Activated naive CD8-positive, alpha-beta T cell treated with anti-CD3 and anti-CD28 coated beads for 36 hours (primary cell): ENCODE measurements around the gene VENTX. TPM values are rescaled to one million over a fixed set of nuclear protein-coding genes. Genes with fewer than 3 reads are reported as not detected.

ENCODE experiments used
- DNase-seq: peaks from one replicate; pipeline ENCODE4 v3.0.0; 2021
- H3K27ac Mint-ChIP-seq: one replicate; pipeline ENCODE4 v1.8.0; 2022; ENCODE audit warnings: mild to moderate bottlenecking, moderate library complexity, mixed read lengths
- H3K27me3 Mint-ChIP-seq: one replicate; pipeline ENCODE4 v1.8.0; 2022; ENCODE audit warnings: mild to moderate bottlenecking, mixed read lengths
- H3K36me3 Mint-ChIP-seq: one replicate; pipeline ENCODE4 v1.8.0; 2021; ENCODE audit warnings: mild to moderate bottlenecking, mixed read lengths
- H3K4me1 Mint-ChIP-seq: one replicate; pipeline ENCODE4 v1.8.0; 2021; ENCODE audit warnings: mixed read lengths
- H3K4me3 Mint-ChIP-seq: one replicate; pipeline ENCODE4 v1.8.0; 2022; ENCODE audit warnings: mild to moderate bottlenecking, moderate library complexity, mixed read lengths
- H3K9me3 Mint-ChIP-seq: one replicate; pipeline ENCODE4 v1.8.0; 2022; ENCODE audit warnings: mixed read lengths
- total RNA-seq, 2 experiments: library from RNA; stranded (reverse); gene quantifications; one replicate each; pipeline ENCODE4 v1.2.3, GENCODE V29; 2021

The VENTX gene
- total RNA-seq, 2 experiments from 2014 or later, result not detected

DNA sequence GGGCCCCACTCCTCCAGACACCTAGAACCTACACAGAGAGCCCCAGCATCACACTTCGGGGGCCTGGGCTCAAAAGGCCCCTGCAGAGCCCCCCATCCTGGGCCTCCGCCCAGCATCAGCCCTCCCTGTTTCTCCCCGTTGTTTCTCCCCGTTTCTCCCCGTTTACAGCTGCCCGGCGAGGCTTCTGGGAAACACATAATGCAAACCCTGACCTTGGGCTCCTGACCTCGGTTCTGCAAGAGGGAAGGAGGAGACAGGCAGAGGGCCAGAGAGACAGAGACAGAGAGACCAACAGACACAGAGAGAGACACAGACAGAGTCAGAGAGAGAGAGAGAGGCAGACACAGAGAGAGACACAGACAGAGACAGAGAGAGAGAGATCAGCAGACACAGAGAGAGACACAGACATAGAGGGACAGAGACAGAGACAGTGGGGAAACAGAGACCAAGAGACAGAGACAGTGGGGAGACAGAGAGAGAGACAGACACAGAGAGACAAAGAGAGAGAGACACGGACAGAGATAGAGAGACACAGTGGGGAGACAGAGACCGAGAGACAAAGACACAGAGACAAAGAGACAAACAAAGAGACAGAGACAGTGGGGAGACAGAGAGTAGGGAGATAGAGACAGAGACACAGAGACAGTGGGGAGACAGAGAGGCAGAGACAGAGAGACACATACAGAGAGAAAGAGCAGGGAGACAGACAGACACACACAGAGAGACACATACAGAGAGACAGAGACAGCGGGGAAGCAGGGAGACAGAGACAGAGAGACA, 12.5 kb downstream of the VENTX start:
- no peak overlapping the region for H3K27ac Mint-ChIP-seq
- H3K27me3 Mint-ChIP-seq, result peaks cover 5% of the 10 kb centered on the region
- no peaks in the 10 kb centered on the region for H3K4me1 Mint-ChIP-seq
- no peaks in the 10 kb centered on the region for H3K9me3 Mint-ChIP-seq
- H3K36me3 Mint-ChIP-seq, result no peaks in the 10 kb centered on the region
- no peak for DNase-seq
- H3K4me3 Mint-ChIP-seq, result no peak overlapping the region

DNA sequence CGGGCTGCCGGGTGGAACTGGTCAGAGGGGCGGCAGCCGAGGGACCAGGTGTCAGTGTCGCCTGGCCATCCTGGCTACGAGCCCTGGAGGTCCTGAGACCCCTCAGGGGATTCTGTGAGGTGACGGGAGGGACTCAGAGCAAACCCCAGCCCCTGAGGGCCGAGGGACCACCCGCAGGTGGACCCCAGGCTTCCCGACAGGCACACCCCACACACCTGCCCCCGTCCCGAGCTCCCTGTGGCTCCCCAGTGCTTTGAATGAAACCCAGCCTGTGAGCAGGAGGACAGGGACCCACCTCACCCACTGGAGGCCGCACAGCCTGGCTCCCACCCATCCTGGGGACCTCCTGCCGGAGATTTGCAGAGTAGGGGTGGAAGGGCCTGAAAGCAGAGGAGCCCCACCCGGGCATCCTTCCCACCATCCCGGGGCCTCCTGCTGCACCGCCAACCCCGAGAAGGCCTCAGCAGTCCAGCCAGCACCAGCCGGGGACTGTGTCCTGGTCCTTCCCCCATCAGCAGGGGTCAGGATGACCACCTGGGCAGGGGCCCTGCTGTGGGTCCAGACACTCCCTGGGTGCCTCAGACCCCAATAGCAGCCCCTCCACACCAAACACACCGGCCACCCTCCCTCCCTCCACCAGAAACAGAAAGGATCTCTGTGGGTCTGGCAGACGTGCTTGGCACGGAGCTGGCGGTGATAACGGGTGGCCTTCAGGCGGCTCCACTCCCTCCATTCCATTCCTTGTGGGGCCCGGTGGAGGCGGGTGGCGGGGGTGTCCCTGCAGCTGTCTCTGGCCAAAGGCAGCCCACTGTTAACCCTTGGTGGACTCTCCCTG, 13.9 kb downstream of the VENTX start:
- Mint-ChIP-seq H3K27me3 (peaks cover 5% of the 10 kb centered on the region), H3K4me3 (no peak overlapping the region), H3K36me3 (no peaks in the 10 kb centered on the region), H3K9me3 (no peaks in the 10 kb centered on the region), H3K27ac (no peak overlapping the region), H3K4me1 (no peaks in the 10 kb centered on the region)
- DNase-seq, result no peak

DNA sequence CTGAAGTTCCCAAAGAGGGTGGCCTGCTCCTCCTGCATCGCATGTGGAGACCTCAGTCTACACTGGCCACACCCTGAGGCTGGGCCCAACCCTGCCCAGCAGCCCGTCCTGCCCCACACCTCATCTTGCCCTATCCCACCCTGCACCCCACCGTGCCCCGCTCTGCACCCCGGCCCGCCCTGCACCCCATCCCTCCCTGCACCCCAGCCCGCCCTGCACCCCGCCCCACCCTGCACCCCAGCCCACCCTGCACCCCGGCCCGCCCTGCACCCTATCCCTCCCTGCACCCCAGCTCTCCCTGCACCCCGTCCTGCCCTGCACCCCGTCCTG, 14.5 kb downstream of the VENTX start:
- Mint-ChIP-seq H3K4me1 (peaks cover 3% of the 10 kb centered on the region), H3K36me3 (no peaks in the 10 kb centered on the region), H3K9me3 (no peaks in the 10 kb centered on the region), H3K27me3 (peaks cover under 1% of the 10 kb centered on the region), H3K27ac (no peak overlapping the region), H3K4me3 (no peak overlapping the region)
- no peak for DNase-seq

DNA sequence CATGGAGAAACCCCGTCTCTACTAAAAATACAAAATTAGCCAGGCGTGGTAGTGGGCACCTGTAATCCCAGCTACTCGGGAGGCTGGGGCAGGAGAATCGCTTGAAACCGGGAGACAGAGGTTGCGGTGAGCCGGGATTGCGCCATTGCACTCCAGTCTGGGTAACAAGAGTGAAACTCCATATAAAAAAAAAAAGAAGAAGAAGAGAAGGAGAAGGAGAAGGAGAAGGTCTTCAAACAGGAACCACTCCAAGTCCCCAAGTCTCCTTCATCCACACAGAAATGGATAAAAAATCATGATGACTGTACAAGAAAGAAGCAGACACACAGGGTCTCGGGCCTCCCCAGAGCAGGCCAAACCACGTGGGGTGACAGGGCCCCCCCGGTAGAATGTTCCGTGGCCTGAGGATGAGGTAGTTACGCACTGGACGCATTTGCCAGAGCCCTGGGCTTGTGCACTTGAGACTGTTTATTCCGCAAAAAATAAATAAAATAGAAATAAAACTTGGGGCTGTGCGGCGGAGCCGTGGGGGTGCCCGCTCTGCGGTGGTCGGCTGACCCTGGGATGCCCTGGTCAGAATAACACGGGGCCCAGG, 15.8 kb downstream of the VENTX start:
- Mint-ChIP-seq H3K9me3 (no peaks in the 10 kb centered on the region), H3K36me3 (no peaks in the 10 kb centered on the region), H3K4me1 (peaks cover 12% of the 10 kb centered on the region), H3K27ac (no peak overlapping the region), H3K4me3 (no peak overlapping the region), H3K27me3 (no peaks in the 10 kb centered on the region)
- DNase-seq, result no peak

DNA sequence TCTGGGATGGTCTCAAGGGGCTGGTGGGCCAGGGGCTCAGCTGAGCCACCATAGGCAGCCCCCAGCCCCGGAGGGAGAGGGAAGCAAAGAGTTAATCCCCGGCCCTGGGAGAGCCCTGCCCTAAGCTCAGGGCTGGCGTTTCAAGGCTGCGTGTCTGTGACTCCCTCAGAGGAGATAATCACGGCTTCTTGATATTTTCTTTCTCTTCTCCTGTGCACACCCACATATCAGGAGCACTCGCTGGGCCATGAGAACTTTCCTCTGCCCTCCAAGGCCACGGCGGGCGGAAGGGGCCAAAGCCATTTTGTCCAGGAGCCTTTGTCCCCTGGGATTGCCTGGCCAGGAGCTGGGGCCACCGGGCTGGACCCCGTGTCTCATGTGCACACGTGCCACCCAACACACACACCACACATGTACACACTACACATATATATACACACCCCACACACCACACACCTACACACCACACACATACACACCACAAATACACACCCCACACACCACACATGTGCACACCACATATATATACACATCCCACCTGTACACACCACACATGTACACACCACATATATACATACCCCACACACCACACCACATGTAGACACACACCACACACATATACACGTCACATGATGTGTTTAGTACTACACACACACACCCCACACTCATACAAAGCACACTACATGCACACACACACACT, 16.9 kb downstream of the VENTX start:
- no peak overlapping the region for H3K4me3 Mint-ChIP-seq
- no peaks in the 10 kb centered on the region for H3K9me3 Mint-ChIP-seq
- H3K27me3 Mint-ChIP-seq, result no peaks in the 10 kb centered on the region
- peaks cover 18% of the 10 kb centered on the region for H3K4me1 Mint-ChIP-seq
- no peaks in the 10 kb centered on the region for H3K36me3 Mint-ChIP-seq
- no peak for DNase-seq
- no peak overlapping the region for H3K27ac Mint-ChIP-seq

DNA sequence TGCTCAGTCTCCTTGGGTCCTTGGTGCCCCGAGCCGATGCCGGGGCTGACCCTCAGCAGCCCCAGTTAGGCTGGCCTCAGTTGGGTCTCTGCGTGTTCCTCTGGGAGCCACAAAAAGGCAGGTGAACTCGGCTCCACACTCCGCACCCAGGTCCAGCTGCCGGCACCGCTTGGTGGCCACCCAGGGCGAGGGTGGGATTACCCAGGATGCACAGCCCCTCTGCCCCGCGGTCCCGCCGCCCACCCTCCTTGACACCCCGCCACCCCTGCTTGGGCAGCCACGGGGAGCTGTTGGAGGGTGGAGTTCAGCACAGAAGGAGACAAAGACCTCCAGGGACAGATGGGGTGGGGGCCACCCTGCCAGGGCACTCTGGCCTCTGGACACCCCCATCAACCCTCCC, 17.7 kb downstream of the VENTX start:
- no peak overlapping the region for H3K4me3 Mint-ChIP-seq
- no peaks in the 10 kb centered on the region for H3K27me3 Mint-ChIP-seq
- no peak overlapping the region for H3K27ac Mint-ChIP-seq
- H3K4me1 Mint-ChIP-seq, result peaks cover 21% of the 10 kb centered on the region
- no peaks in the 10 kb centered on the region for H3K9me3 Mint-ChIP-seq
- H3K36me3 Mint-ChIP-seq, result no peaks in the 10 kb centered on the region
- DNase-seq, result no peak

DNA sequence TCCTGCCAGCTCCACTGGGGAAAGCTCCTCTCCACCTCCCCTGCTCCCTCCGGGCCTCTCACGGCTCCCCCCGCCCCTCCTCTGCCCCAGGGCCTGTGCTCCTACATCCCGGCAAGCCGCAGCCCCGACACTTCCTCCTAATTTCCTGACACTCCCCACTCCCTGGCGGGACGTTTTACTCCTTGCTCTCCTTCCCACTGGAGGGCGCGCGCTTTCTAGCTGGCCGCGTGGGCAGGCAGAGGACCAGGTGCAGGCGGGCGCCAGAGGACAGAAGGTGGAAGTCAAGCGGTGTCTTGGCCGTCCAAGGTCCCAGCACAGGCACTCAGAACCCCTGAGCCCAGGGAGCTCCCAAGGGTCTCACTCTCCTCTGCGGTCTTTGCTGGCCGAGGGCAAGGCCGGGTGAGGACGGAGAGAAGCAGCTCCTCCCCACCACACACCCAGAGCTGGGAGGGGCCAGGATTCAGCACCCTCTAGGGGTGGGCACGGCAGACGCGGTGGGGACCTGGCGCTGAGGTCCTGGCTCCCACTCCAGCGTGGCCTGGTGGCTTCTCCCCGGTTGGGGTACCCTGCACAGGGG, 19.9 kb downstream of the VENTX start:
- H3K27ac Mint-ChIP-seq, result peak overlapping the region; percentile 60
- H3K4me3 Mint-ChIP-seq, result peak overlapping the region; percentile 48
- no peaks in the 10 kb centered on the region for H3K27me3 Mint-ChIP-seq
- no peaks in the 10 kb centered on the region for H3K9me3 Mint-ChIP-seq
- DNase-seq, result peak; percentile 28
- no peaks in the 10 kb centered on the region for H3K36me3 Mint-ChIP-seq
- H3K4me1 Mint-ChIP-seq, result peaks cover 31% of the 10 kb centered on the region

DNA sequence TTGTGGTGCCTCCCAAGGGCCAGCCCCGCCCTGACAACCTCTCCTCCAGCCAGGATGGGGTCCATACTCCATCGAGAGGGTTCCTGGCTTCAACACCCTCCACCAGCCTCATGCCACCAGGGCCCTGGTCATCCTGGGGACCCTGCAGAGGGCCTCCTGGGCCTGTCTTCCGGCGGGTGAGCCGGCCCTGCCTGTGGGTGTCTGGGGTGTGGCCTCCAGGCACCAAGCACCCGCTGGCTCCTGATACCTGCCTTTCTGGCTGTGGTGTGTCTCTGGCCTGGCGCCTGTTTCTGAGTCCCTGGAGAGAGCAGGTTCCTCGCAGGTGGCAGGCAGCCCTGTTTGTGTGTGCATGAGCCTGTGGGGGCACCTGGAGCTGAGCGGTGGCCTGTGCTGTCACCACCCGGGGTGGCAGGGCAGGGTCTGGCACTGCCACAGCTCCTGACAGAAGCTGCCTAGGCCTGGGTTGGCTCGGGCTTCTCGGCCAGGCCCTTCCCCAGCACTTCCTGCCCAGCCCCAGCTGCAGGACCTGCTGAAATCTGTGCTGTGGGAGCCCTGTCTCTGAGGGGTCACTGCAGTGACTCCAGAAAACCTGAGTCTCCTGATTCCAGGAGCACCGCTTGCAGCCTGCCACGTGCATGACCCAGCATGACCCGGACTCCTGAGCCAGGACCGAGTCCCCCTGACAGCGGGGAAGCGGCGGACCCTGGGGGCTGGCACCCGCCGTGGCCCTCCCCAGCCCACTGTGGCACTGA, 20.6 kb downstream of the VENTX start:
- Mint-ChIP-seq H3K4me1 (peaks cover 36% of the 10 kb centered on the region), H3K27ac (peak overlapping the region; percentile 60), H3K4me3 (no peak overlapping the region), H3K36me3 (no peaks in the 10 kb centered on the region), H3K27me3 (no peaks in the 10 kb centered on the region), H3K9me3 (no peaks in the 10 kb centered on the region)
- DNase-seq, result peak; percentile 46

DNA sequence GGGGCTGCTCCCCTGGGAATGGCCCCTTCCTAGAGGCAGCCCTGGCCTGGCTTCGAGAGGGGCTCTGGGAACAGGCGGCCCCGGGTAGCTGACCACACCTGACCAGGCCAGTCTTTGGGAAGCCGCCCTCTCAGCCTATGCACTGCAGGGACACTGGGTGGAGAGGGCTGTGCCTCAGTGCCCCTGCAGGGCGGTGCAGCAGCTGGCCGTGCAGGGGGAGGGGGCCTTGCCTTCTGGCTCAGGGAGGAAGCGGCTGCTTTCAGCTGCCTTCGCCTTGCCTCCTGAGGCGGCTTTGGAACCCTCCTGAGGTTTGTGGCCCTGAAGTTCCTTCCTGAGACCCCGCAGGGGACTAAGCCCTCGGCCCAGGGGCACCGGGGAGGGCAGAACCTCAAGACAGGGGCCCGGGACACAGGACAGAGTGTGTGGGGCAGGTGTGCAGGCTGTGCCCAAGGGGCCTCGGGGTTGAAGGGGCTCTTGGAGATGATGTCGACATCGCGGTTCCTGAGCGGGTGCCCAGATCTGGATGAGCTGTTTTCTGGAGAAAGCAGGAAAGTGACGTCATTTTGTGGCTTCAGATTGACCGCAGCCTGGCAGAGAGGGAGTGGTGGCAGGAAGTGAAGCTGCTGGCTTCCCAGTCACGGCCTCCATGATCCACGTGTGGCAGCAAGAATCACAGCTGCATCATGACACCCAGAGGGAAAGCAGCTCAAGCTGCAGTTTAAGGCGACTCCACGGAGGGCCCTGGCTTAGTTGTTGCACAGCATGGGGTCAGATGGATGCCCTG, 21.4 kb downstream of the VENTX start:
- peaks cover 38% of the 10 kb centered on the region for H3K4me1 Mint-ChIP-seq
- H3K27ac Mint-ChIP-seq, result peak overlapping the region; percentile 68
- no peaks in the 10 kb centered on the region for H3K9me3 Mint-ChIP-seq
- peak overlapping the region; percentile 30 for H3K4me3 Mint-ChIP-seq
- no peaks in the 10 kb centered on the region for H3K27me3 Mint-ChIP-seq
- peak; percentile 83 for DNase-seq
- H3K36me3 Mint-ChIP-seq, result no peaks in the 10 kb centered on the region

DNA sequence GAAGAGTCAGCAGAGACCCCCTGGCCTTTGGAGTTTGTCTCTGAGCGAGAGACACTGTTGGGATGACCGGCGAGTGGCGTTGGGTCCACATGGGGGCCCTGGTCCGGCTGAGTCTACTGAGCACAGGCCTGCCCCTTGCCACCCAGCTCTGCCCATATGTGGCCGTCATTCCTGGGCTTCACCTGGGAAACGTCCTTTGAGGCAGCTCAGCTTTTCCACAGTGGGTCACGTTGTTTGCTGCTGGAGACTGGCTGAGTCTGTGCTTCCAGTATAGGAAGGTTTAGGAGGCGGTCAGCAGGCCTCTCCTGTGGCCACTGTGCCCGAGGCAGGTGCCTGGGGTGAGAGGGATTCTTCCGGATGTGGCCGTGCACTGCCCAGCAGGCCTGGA, 21.9 kb downstream of the VENTX start:
- H3K9me3 Mint-ChIP-seq, result no peaks in the 10 kb centered on the region
- DNase-seq, result no peak
- peak overlapping the region; percentile 68 for H3K27ac Mint-ChIP-seq
- peak overlapping the region; percentile 30 for H3K4me3 Mint-ChIP-seq
- H3K4me1 Mint-ChIP-seq, result peaks cover 44% of the 10 kb centered on the region
- no peaks in the 10 kb centered on the region for H3K36me3 Mint-ChIP-seq
- H3K27me3 Mint-ChIP-seq, result no peaks in the 10 kb centered on the region

DNA sequence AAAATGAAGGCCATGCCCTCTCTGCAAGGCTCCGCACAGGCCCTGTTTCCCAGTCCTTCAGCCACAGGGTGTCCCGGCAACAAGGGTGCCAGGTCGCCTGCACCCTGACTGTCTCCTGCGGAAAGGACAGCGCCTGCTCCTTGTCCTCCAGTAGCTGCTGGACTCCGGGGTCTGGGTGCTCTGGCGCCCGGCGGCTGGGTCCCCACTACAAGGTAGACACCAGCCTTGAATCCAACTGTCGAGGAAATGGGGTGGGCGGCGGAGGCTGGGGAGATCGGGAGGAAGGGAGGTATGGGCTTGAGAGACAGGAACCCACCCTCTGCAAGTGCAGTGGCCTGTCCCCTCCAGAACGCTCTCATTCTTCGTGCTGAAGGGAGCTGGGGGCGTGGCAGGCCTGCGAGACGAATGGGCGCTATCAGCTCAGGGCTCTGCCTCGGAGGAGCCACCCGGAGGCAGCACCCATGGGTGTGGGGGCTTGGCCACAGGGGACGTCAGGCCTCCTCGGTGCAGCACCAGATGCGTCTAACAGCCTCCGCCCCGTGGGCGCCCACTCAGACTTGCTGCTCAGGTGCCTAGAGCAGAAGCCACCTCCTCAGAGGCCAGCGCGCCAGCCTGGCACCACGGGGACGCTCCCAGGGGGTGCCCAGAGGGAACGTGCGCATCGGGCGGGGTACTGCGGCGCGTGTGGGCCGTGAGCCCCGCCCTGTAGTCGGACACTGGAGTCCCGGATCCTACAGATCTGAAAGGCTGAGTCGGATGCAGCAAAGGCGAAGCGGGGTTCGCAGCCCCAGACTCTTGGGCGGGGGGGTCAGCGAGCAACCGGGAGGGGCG, 23.5 kb downstream of the VENTX start:
- Mint-ChIP-seq H3K4me3 (peak overlapping the region; percentile 78), H3K9me3 (no peaks in the 10 kb centered on the region), H3K4me1 (peaks cover 48% of the 10 kb centered on the region), H3K27me3 (no peaks in the 10 kb centered on the region), H3K27ac (peak overlapping the region; percentile 82), H3K36me3 (no peaks in the 10 kb centered on the region)
- peak; percentile 81 for DNase-seq

DNA sequence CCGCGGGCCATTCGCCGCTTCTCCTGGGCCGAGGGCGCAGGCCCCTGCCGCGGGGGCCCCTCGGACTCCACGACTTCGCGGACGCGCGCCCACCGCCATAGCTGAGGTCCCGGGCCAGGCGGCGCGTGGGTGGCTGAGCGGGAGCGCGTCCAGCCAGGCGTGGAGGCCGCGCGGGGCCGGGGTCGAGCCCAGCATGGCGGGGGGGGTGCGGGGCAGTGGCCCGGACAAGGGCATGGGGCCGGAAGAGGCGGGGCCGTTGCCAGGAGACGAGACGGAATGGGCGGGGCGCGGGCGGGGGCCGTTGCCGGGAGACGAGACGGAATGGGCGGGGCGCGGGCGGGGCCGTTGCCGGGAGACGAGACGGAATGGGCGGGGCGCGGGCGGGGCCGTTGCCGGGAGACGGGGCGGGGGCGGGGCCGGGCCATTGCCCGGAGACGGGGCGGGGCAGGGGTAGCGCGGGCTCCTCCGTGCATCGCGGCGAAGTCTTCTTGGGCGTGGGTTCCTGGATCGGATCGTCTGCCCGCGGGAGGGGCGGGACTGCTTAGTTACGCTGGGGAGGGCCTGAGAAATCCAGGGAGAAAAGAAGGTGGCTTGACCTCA, 24.2 kb downstream of the VENTX start:
- Mint-ChIP-seq H3K27ac (no peak overlapping the region), H3K4me1 (peaks cover 47% of the 10 kb centered on the region), H3K27me3 (no peaks in the 10 kb centered on the region), H3K9me3 (no peaks in the 10 kb centered on the region), H3K4me3 (peak overlapping the region; percentile 48), H3K36me3 (no peaks in the 10 kb centered on the region)
- peak; percentile 82 for DNase-seq

DNA sequence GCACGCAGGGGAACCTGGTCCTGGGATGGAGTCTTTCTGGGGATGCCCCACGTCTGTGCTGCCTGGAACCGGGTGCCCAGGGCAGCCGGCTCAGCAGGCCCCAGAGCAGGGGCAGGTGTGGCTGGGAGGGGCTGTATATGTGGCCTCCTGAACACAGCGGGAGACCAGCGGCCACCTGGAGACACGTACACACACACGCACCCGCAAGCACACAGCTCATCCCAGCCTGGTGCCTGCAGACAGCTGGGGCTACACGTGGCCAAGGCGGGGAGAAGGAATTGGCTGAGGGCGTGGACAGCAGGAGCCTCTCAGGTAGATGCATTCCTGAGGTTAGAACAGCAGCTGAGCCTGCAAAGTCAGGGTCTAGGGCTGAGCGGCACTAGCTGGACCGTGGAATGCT, 25.0 kb downstream of the VENTX start:
- H3K4me3 Mint-ChIP-seq, result no peak overlapping the region
- peaks cover 40% of the 10 kb centered on the region for H3K4me1 Mint-ChIP-seq
- no peak overlapping the region for H3K27ac Mint-ChIP-seq
- H3K27me3 Mint-ChIP-seq, result no peaks in the 10 kb centered on the region
- no peaks in the 10 kb centered on the region for H3K36me3 Mint-ChIP-seq
- no peak for DNase-seq
- no peaks in the 10 kb centered on the region for H3K9me3 Mint-ChIP-seq
